Stimulated activated CD8-positive, alpha-beta memory T cell treated with anti-CD3 and anti-CD28 coated beads, Interleukin-15, amount 100 ng/mL, for 1 hour (primary cell): ENCODE results near the gene PRICKLE3.
A peak's percentile ranks its signal among the peaks of the same experiment; 100 is the strongest.

Experiments
- DNase-seq: peaks from one replicate; pipeline ENCODE4 v3.0.0-alpha.2; 2020; ENCODE audit warnings: low read depth

Gene PRICKLE3

GRCh38 chrX:49186125-49187027 lies at the start of gene PRICKLE3:
TSS of gene PRICKLE3 (minus strand) at chrX:49186373. CDS start at chrX:49186297, 76 bp downstream.
- DNase-seq: no peak

- no peak for DNase-seq
Measured at GRCh38 chrX:49233887-49234555, 47.8 kb upstream of the PRICKLE3 start.

- DNase-seq: no peak
Measured at GRCh38 chrX:49233176-49233575, 47.0 kb upstream of the PRICKLE3 start, which contains the start of gene CACNA1F. TSS of gene CACNA1F (minus strand) at chrX:49233340. CDS start at chrX:49233309, 31 bp downstream.

GRCh38 chrX:49232525-49232924 lies 46.4 kb upstream of the PRICKLE3 start:
- DNase-seq: no peak

- DNase-seq: no peak
Measured at GRCh38 chrX:49231333-49232000, 45.3 kb upstream of the PRICKLE3 start.

GRCh38 chrX:49230500-49231232 lies 44.5 kb upstream of the PRICKLE3 start:
- peak; percentile 11 for DNase-seq

- DNase-seq: no peak
Measured at GRCh38 chrX:49228185-49228584, 42.0 kb upstream of the PRICKLE3 start.

- DNase-seq: no peak
Measured at GRCh38 chrX:49227726-49228125, 41.6 kb upstream of the PRICKLE3 start.

- DNase-seq: no peak
Measured at GRCh38 chrX:49226946-49227345, 40.8 kb upstream of the PRICKLE3 start.

GRCh38 chrX:49225858-49226257 lies 39.7 kb upstream of the PRICKLE3 start:
- DNase-seq: no peak

GRCh38 chrX:49221868-49222267 lies 35.7 kb upstream of the PRICKLE3 start:
- no peak for DNase-seq

GRCh38 chrX:49220100-49220499 lies 33.9 kb upstream of the PRICKLE3 start:
- DNase-seq: no peak

- no peak for DNase-seq
Measured at GRCh38 chrX:49214996-49215526, 28.9 kb upstream of the PRICKLE3 start.

GRCh38 chrX:49214416-49214815 lies 28.2 kb upstream of the PRICKLE3 start:
- no peak for DNase-seq

GRCh38 chrX:49212861-49213260 lies 26.7 kb upstream of the PRICKLE3 start:
- DNase-seq: no peak

GRCh38 chrX:49212209-49212608 lies 26.0 kb upstream of the PRICKLE3 start:
- no peak for DNase-seq

- no peak for DNase-seq
Measured at GRCh38 chrX:49211074-49211473, 24.9 kb upstream of the PRICKLE3 start.

- no peak for DNase-seq
Measured at GRCh38 chrX:49210406-49210805, 24.2 kb upstream of the PRICKLE3 start.

GRCh38 chrX:49209434-49210251 lies 23.5 kb upstream of the PRICKLE3 start:
- DNase-seq: no peak

GRCh38 chrX:49208399-49208798 lies 22.2 kb upstream of the PRICKLE3 start:
- DNase-seq: no peak

- no peak for DNase-seq
Measured at GRCh38 chrX:49206543-49206942, 20.4 kb upstream of the PRICKLE3 start.
